ENCODE measurements around the gene TPO.
A peak's percentile ranks its signal among the peaks of the same experiment; 100 is the strongest.
"Not testable (repeated sequence)": the region's sequence is repeated elsewhere in the genome, so short reads cannot be mapped to it uniquely, and the experiment has no call there.

Gene TPO

GRCh38 chr2:1484131-1484884 lies 71.0 kb downstream of the TPO start:
- ATAC-seq = no peak
- DNase-seq = no peak

DNA sequence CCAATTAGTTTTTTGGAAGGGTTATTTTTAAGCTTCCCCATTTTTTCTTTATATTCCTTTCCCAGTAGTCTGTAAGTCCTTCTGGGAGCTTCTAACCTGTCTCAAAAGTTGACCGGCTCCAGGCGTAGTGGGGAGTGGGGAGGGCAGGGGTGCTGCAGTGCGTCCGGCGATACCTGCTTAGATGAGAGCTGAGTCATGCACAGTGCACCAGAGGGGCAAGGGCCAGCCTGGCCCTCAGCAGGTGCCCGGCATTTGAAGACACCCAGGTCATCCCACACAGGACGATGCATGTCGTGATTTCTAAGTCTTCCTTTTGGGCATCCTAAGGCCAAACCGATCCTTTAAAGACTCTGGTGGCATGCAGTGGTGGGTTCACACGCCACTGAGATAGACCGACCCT lies 73.4 kb downstream of the TPO start:
- DNase-seq (no peak), ATAC-seq (no peak)

- ATAC-seq (no peak), DNase-seq (no peak)
Measured at GRCh38 chr2:1487758-1488157, 74.5 kb downstream of the TPO start.

GRCh38 chr2:1488181-1488671 lies 75.0 kb downstream of the TPO start:
- no peak for DNase-seq
- ATAC-seq = no peak

- no peak for DNase-seq
- ATAC-seq = no peak
Measured at GRCh38 chr2:1488851-1489250, 75.6 kb downstream of the TPO start.

DNA sequence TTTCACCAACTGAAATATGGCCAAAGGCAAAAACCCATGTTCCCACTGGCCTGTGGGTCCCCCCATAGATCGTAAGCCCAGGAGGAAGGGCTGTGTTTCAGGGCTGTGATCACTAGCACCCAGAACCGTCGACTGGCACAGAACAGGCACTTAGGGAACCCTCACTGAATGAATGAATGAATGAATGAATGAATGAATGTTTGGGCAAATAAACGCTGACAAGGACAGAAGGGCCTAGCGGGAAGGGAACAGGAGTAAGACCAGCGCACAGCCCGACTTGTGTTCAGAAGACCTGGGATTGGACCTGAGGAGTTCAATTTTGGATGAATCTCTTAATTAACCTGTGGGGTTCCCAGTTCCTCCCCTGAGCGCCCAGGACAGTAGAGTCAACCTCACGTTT lies 76.2 kb downstream of the TPO start:
- ATAC-seq (no peak), DNase-seq (no peak)

DNA sequence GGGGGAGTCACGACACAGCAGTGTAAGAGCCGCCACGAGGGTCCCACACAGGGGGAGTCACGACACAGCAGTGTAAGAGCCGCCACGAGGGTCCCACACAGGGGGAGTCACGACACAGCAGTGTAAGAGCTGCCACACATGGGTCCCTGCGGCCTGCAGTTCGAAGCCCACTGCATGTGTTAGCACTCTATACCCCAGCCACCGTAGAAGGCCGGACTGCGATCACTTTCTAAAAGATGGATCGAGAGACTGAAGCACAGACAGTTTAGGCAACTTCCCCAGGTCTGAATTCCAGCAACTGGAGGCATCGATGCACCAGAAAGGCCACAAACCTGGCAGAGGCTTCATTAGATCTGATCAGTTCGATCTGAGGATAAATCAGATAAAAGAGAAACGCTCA lies 77.1 kb downstream of the TPO start:
- not testable (repeated sequence) for ATAC-seq, DNase-seq

DNA sequence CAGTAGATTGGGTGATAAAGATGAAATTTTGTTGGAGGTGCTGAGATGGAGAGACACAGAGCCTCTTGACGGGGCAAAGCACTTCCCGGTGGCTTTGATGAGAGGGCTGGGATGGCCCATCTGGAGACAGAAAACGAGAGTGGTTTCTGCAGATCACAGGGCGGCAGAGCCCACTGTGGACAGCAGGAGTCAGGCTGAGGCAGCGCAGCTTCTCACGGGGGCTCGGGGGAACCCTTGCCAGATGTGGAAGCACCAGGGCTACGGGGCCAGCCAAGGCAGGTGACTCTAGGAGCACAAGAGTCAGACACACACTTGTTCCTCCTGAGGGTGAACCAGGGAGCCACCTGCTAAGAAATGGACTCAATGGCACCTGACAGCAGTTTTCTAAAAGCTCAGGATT lies 78.5 kb downstream of the TPO start:
- DNase-seq = no peak
- ATAC-seq = no peak

DNA sequence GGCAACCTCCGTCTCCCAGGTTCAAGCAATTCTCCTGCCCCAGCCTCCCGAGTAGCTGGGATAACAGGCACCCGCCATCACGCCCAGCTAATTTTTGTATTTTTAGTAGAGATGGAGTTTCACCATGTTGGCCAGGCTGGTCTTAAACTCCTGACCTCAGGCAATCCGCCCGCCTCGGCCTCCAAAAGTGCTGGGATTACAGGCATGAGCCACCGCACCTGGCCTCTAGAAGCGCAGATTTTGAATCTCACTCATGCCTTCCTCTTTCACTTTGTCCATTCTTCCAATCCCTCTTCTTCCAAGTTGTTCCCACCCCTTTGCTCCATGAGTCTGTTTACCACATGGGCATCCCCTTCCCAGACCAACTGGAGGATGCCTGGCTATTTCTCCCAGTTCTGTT lies 79.0 kb downstream of the TPO start:
- ATAC-seq, DNase-seq: not testable (repeated sequence)

DNA sequence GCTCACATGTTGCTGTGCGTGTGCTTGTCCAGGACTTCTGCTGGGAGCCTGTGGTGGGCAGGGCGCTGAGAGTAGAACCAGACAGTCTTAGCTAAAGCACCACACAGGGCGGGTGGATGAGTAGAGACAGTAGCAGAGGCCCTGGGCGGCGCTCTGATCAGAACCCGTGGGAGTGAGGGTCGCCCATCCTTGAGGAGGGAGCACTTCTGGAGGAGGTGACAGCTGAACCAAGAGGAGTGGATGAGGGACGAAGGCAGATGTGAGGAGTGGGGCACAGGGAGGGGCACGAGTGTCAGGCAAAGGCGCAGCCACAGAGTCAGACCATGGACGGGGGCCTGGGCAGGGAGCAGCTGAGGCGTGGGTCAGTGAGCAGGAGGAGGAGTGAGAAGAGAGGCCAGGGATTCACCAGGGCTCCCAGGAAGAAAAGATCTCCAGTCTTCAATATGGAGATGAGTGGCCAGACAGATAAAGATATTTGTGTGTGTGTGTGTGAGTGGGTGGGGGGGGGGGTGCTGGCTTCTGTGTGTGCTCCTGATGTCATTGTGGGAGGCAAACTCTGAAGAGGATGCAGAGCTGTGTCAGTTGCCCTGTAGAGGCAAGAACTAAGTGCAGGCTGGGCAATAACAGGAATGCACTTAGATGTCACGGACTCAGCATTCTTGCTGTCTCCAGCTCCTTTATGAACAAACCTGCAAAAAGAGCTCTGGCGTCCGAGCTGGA lies 79.6 kb downstream of the TPO start:
- no peak for DNase-seq
- peak; percentile 24 for ATAC-seq

GRCh38 chr2:1493431-1494126 lies 80.3 kb downstream of the TPO start:
- no peak for DNase-seq
- ATAC-seq = no peak

- ATAC-seq (no peak), DNase-seq (no peak)
Measured at GRCh38 chr2:1494257-1494656, 81.0 kb downstream of the TPO start.

DNA sequence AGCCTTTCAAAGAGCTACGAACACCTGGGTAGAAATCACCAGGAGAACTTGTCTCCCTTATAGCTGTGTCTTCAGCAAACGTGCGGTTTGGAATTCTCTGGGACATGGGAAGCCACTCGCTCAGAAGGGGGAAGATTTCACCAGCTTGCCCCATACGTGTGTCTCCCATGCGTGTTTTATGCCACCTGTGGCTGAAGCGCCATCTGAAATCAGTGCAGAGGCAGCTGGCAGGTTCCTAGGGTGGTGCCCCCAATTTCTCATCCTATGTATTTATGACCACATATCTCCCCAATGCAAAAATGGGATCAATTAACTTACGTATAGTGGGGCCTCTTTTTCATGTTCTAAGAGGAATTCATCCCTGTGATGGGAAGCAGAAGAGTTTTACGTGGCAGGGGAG lies 81.6 kb downstream of the TPO start:
- DNase-seq = no peak

GRCh38 chr2:1495676-1496358 lies 82.6 kb downstream of the TPO start:
- ATAC-seq = no peak
- no peak for DNase-seq

More for the DNA sequence above, 81.6 kb downstream of the TPO start:
- no peak for ATAC-seq

DNA sequence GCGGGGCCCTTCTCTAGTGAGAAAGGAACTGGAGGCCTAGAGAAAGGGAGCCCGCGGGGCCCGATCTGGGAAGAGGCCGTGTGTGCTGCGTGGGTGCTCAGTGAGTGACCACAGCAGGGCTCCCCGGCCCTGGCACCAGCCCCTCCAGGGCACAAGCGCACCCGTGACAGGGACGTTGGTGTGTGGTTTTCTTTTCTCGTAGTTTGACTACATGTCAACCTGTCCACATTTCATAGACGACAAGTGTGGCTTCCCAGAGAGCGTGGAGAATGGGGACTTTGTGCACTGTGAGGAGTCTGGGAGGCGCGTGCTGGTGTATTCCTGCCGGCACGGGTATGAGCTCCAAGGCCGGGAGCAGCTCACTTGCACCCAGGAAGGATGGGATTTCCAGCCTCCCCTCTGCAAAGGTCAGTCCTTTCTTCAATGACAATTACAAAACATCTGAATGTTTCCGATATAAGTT lies 83.1 kb downstream of the TPO start:
- no peak for DNase-seq

DNA sequence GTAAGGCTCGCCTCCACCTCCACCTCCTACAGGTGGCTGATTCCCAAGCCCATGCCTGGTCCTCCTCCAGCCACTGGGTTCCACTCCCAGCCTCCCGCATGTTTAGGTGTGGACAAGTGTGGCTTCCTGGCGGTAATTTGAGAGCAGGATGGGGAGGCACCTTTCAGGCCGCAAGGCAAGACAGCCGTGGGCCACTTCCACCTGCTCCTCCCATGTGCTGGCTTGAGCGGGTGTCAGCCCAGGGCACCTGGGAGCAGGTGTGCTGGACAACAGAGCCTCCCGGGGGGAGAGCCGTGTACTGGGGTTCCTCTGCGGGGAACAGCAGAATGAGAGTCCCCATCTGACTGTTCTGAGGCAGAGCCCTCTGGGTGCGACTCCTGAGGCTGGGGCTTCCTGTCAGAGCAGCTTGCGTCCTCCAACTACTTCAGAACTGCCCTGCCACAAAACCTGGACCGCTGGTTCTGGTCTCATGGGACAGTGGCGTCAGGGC lies 83.9 kb downstream of the TPO start:
- no peak for DNase-seq
- no peak for ATAC-seq

More for the DNA sequence above, 83.1 kb downstream of the TPO start:
- no peak for ATAC-seq

DNA sequence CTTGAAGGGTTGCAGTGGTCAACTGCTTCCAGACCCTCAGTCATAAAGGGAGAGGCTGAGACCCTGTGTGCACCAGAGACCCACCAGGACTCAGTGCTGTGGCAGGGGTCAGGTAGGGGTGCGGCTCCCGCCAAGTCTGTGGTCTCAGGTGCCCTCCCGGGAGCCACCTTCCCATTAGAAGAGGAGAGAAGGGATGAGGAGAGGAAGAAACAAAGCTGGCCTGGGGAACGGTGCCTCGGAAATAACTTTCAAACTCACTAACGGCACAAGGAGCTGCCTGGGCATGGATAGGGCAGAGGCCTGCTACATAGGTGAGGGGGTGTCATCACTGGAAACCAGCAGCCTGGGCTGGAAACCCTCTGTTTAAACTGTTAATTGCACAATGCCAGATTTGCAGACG lies 84.9 kb downstream of the TPO start:
- DNase-seq (no peak), ATAC-seq (no peak)

- DNase-seq (no peak), ATAC-seq (no peak)
Measured at GRCh38 chr2:1499033-1499795, 86.0 kb downstream of the TPO start.

DNA sequence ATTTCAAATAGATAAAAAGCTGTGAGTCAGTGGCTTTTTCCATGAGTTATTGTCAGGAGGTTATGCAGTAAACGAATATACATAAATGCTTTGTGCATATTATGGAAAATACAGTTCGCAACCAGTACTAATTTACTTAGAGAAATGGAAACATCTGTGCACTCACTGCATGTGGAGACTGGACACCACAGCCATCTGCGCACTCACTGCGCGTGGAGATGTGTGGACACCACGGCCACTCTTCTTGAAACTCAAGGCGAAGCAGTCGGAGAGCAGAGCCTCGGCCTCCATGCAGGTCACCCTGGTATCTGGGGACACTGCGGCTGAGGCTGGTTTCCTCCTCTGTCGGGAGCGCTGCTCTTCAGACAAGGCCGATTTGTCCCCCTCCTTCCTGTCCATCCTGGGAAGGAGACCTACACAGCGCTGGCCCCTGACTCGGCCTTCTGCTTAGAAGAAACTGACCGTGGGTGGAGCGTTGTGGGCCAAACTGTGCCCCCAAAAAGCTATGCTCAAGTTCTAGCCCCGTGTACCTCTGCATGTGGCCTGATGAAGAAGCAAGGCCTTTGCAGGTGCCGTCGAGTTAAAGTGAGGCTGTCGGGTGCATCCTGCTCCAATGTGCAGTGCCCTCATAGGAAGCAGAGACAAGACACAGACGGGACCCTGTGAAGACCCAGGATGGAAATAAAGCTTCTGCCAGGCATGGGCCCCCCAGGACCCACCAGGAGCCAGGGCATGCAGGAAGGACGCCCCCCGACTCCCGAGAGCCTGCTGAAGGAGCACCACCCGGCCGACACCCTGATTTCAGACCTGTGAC lies 88.0 kb downstream of the TPO start:
- DNase-seq (no peak), ATAC-seq (no peak)

- no peak for ATAC-seq
- DNase-seq = no peak
Measured at GRCh38 chr2:1501991-1502390, 88.7 kb downstream of the TPO start.
